HG03108 (cell line): ENCODE data around the gene NDUFC1.
"Not testable (repeated sequence)": the region's sequence is repeated elsewhere in the genome, so short reads cannot be mapped to it uniquely, and the experiment has no call there.

Experiments
- ATAC-seq: cut with Tn5 transposase; IDR thresholded peaks from one replicate; pipeline ENCODE4 v1.9.1; 2021; ENCODE audit warnings: moderate library complexity; ENCODE audit not compliant: unreplicated experiment

The NDUFC1 gene

GRCh38 chr4:139301821-139302611 is at the start of gene NDUFC1:
Gene NDUFC1 (minus strand): TSS chr4:139302477. CDS start chr4:139295798, 6,679 bp downstream.
- ATAC-seq: peak; percentile 39

- no peak for ATAC-seq
These were observed 35.3 kb upstream of the NDUFC1 start for GRCh38 chr4:139337612-139338011.

- no peak for ATAC-seq
These were observed 30.8 kb upstream of the NDUFC1 start for GRCh38 chr4:139333046-139333445.

GRCh38 chr4:139331185-139331584 is 28.9 kb upstream of the NDUFC1 start:
- ATAC-seq: no peak

- no peak for ATAC-seq
These were observed 28.0 kb upstream of the NDUFC1 start for GRCh38 chr4:139330283-139330682.

- ATAC-seq: no peak
These were observed 27.5 kb upstream of the NDUFC1 start for GRCh38 chr4:139329665-139330200.

- ATAC-seq: no peak
These were observed 22.3 kb upstream of the NDUFC1 start for GRCh38 chr4:139324620-139325019.

GRCh38 chr4:139322541-139322940 is 20.3 kb upstream of the NDUFC1 start:
- ATAC-seq: not testable (repeated sequence)

GRCh38 chr4:139322070-139322469 is 19.8 kb upstream of the NDUFC1 start:
- ATAC-seq: not testable (repeated sequence)

- ATAC-seq: no peak
These were observed 17.3 kb upstream of the NDUFC1 start for GRCh38 chr4:139319571-139319970.

- ATAC-seq: no peak
These were observed 15.4 kb upstream of the NDUFC1 start for GRCh38 chr4:139317635-139318034.

GRCh38 chr4:139316733-139317132 is 14.5 kb upstream of the NDUFC1 start:
- no peak for ATAC-seq

- peak; percentile 63 for ATAC-seq
These were observed 13.0 kb upstream of the NDUFC1 start for GRCh38 chr4:139315221-139315675.

- ATAC-seq: no peak
These were observed 11.9 kb upstream of the NDUFC1 start for GRCh38 chr4:139314047-139314800.

GRCh38 chr4:139313414-139313813 is 11.1 kb upstream of the NDUFC1 start:
- ATAC-seq: not testable (repeated sequence)

- no peak for ATAC-seq
These were observed 10.5 kb upstream of the NDUFC1 start for GRCh38 chr4:139312552-139313332.

- ATAC-seq: no peak
These were observed 9.6 kb upstream of the NDUFC1 start for GRCh38 chr4:139311909-139312308.

- ATAC-seq: no peak
These were observed 2.6 kb upstream of the NDUFC1 start for GRCh38 chr4:139304920-139305319.

GRCh38 chr4:139301113-139301820 is 1.0 kb downstream of the NDUFC1 start, which contains the start of gene NAA15:
Gene NAA15 (plus strand): TSS chr4:139301505. CDS start chr4:139301778, 273 bp downstream.
- ATAC-seq: peak; percentile 85

- peak; percentile 5 for ATAC-seq
These were observed 1.7 kb downstream of the NDUFC1 start for GRCh38 chr4:139300431-139301112.
